ENCODE results near the gene ZDHHC11.
A peak's percentile ranks its signal among the peaks of the same experiment; 100 is the strongest.
"Not testable (repeated sequence)": the region's sequence is repeated elsewhere in the genome, so short reads cannot be mapped to it uniquely, and the experiment has no call there.

Gene ZDHHC11
- 3.1 to 6.5 (median 3.3) reads per million in 4 experiments for total RNA-seq

- DNase-seq = no peak
These were observed at the start of gene ZDHHC11 for GRCh38 chr5:850511-851006. Gene ZDHHC11, minus strand, starts transcription at chr5:850986. Its CDS starts 384 bp downstream, at chr5:850602.

GRCh38 chr5:893711-894110 is 42.9 kb upstream of the ZDHHC11 start:
- no peak for DNase-seq

- DNase-seq = no peak
These were observed 42.3 kb upstream of the ZDHHC11 start for GRCh38 chr5:893137-893506.

GRCh38 chr5:892394-893136 is 41.8 kb upstream of the ZDHHC11 start, which contains the start of the genes BRD9 and TRIP13:
Gene BRD9, minus strand, starts transcription at chr5:892801. Its CDS starts 144 bp downstream, at chr5:892657.
Gene TRIP13, plus strand, starts transcription at chr5:892884. Its CDS starts 115 bp downstream, at chr5:892999.
- peak; percentile 61 for DNase-seq

- DNase-seq = no peak
These were observed 41.1 kb upstream of the ZDHHC11 start for GRCh38 chr5:891837-892393.

GRCh38 chr5:891117-891836 is 40.5 kb upstream of the ZDHHC11 start:
- DNase-seq = no peak

GRCh38 chr5:889075-889710 is 38.4 kb upstream of the ZDHHC11 start:
- no peak for DNase-seq

GRCh38 chr5:888638-889035 is 37.9 kb upstream of the ZDHHC11 start:
- DNase-seq = no peak

GRCh38 chr5:887947-888637 is 37.3 kb upstream of the ZDHHC11 start:
- no peak for DNase-seq

GRCh38 chr5:886716-887325 is 36.0 kb upstream of the ZDHHC11 start:
- no peak for DNase-seq

- no peak for DNase-seq
These were observed 35.2 kb upstream of the ZDHHC11 start for GRCh38 chr5:886036-886435.

- no peak for DNase-seq
These were observed 34.7 kb upstream of the ZDHHC11 start for GRCh38 chr5:885529-885928.

GRCh38 chr5:885127-885442 is 34.3 kb upstream of the ZDHHC11 start:
- DNase-seq = no peak

- no peak for DNase-seq
These were observed 33.8 kb upstream of the ZDHHC11 start for GRCh38 chr5:884345-885126.

GRCh38 chr5:883475-884181 is 32.8 kb upstream of the ZDHHC11 start:
- DNase-seq = no peak

GRCh38 chr5:882253-883183 is 31.7 kb upstream of the ZDHHC11 start:
- DNase-seq = no peak

- no peak for DNase-seq
These were observed 30.8 kb upstream of the ZDHHC11 start for GRCh38 chr5:881551-881935.

- DNase-seq = no peak
These were observed 30.2 kb upstream of the ZDHHC11 start for GRCh38 chr5:880816-881550.

- not testable (repeated sequence) for DNase-seq
These were observed 27.9 kb upstream of the ZDHHC11 start for GRCh38 chr5:878677-879076.

Data from effector CD8-positive, alpha-beta T cell (primary cell).